WERI-Rb-1 (cell line): ENCODE data around the gene DOK5.

Source experiments
- DNase-seq: peaks from one replicate; pipeline ENCODE4 v3.0.0-alpha.2; 2020
- H3K27ac ChIP-seq: fragments of 250-450 bp; sonication (Bioruptor Pico); 2 replicates; pipeline ENCODE4 v1.5.1; 2020; ENCODE audit warnings: mild to moderate bottlenecking, moderate library complexity
- H3K27me3 ChIP-seq: fragments of 250-450 bp; sonication (Bioruptor Pico); 2 replicates; pipeline ENCODE4 v1.5.1; 2021; ENCODE audit warnings: mild to moderate bottlenecking, low read depth, moderate library complexity; ENCODE audit not compliant: insufficient read depth, severe bottlenecking
- H3K36me3 ChIP-seq: fragments of 250-450 bp; sonication (Bioruptor Pico); 2 replicates; pipeline ENCODE4 v1.5.1; 2020; ENCODE audit warnings: mild to moderate bottlenecking, moderate library complexity
- H3K4me3 ChIP-seq: 2 replicates; pipeline ENCODE4 v1.5.1; 2011; ENCODE audit warnings: low read depth, mild to moderate bottlenecking, control low read depth, low read length
- H3K9me3 ChIP-seq: fragments of 250-450 bp; sonication (Bioruptor Pico); 2 replicates; pipeline ENCODE4 v1.5.1; 2021; ENCODE audit warnings: mild to moderate bottlenecking, moderate library complexity; ENCODE audit not compliant: severe bottlenecking
- CTCF ChIP-seq: IDR thresholded peaks from 2 replicates; pipeline ENCODE4 v1.5.1; 2011; ENCODE audit warnings: low read depth, mild to moderate bottlenecking, control low read depth, inconsistent platforms, low read length

DOK5 gene

GRCh38 chr20:54470697-54471096, 4.7 kb upstream of the DOK5 start:
- no peak for DNase-seq
- Histone ChIP-seq H3K27me3 (peaks cover 74% of the 10 kb centered on the region), H3K27ac (no peak overlapping the region), H3K36me3 (no peaks in the 10 kb centered on the region), H3K4me3 (no peak overlapping the region), H3K9me3 (no peaks in the 10 kb centered on the region)
- TF ChIP-seq CTCF: no peak

- no peaks in the 10 kb centered on the region for H3K9me3 ChIP-seq
Measured at GRCh38 chr20:54472607-54473006, 2.8 kb upstream of the DOK5 start.

GRCh38 chr20:54473340-54473739, 2.1 kb upstream of the DOK5 start:
- H3K36me3 ChIP-seq: no peaks in the 10 kb centered on the region
- no peak for TF ChIP-seq CTCF
- no peak overlapping the region for H3K27ac ChIP-seq
- H3K4me3 ChIP-seq: no peak overlapping the region
- DNase-seq: no peak
- H3K27me3 ChIP-seq: peaks cover 78% of the 10 kb centered on the region
- no peaks in the 10 kb centered on the region for H3K9me3 ChIP-seq

More at GRCh38 chr20:54472607-54473006, 2.8 kb upstream of the DOK5 start:
- Histone ChIP-seq H3K36me3 (no peaks in the 10 kb centered on the region), H3K4me3 (no peak overlapping the region), H3K27me3 (peaks cover 78% of the 10 kb centered on the region), H3K27ac (no peak overlapping the region)
- no peak for TF ChIP-seq CTCF
- DNase-seq: no peak

GRCh38 chr20:54474046-54474445, 1.3 kb upstream of the DOK5 start:
- Histone ChIP-seq H3K4me3 (no peak overlapping the region), H3K36me3 (no peaks in the 10 kb centered on the region), H3K27me3 (peaks cover 79% of the 10 kb centered on the region), H3K27ac (no peak overlapping the region), H3K9me3 (no peaks in the 10 kb centered on the region)
- TF ChIP-seq CTCF: no peak
- DNase-seq: no peak

GRCh38 chr20:54474866-54475265, 527 bp upstream of the DOK5 start:
- TF ChIP-seq CTCF: no peak
- H3K9me3 ChIP-seq: no peaks in the 10 kb centered on the region
- peaks cover 75% of the 10 kb centered on the region for H3K27me3 ChIP-seq
- no peak overlapping the region for H3K27ac ChIP-seq
- H3K4me3 ChIP-seq: no peak overlapping the region
- H3K36me3 ChIP-seq: no peaks in the 10 kb centered on the region
- DNase-seq: no peak
